HPDE6-E6E7 (cell line): Measurements from ENCODE around the gene PLA2G10.
"Not testable (repeated sequence)": the region's sequence is repeated elsewhere in the genome, so short reads cannot be mapped to it uniquely, and the experiment has no call there.

Experiments
- DNase-seq: peaks from one replicate; pipeline ENCODE4 v3.0.0; 2011; ENCODE audit warnings: missing footprints; ENCODE audit errors: extremely low spot score

PLA2G10 gene, protein sequence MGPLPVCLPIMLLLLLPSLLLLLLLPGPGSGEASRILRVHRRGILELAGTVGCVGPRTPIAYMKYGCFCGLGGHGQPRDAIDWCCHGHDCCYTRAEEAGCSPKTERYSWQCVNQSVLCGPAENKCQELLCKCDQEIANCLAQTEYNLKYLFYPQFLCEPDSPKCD

DNA sequence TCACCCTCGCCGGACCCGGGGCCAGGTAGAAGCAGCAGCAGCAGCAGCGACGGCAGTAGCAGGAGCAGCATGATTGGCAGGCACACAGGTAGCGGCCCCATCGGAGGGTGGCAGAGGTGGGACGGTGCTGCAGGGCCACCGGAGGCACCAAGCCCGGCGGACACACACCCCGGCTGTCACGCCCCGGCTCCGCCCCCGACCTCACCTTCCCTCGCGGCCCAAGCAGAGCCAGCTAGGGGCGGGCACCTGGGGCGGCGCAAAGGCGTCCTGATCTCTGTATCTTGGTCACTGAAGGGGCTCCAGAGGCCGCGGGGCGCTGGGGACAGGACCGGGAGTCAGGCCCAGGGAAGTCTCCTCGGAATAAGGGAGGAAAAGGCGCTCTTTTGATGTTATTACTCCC, at the start of gene PLA2G10:
TSS of gene PLA2G10 (minus strand) at position 180 of the 400 bp plus-strand sequence. CDS start at position 101, 79 bp downstream.
- not testable (repeated sequence) for DNase-seq

DNA sequence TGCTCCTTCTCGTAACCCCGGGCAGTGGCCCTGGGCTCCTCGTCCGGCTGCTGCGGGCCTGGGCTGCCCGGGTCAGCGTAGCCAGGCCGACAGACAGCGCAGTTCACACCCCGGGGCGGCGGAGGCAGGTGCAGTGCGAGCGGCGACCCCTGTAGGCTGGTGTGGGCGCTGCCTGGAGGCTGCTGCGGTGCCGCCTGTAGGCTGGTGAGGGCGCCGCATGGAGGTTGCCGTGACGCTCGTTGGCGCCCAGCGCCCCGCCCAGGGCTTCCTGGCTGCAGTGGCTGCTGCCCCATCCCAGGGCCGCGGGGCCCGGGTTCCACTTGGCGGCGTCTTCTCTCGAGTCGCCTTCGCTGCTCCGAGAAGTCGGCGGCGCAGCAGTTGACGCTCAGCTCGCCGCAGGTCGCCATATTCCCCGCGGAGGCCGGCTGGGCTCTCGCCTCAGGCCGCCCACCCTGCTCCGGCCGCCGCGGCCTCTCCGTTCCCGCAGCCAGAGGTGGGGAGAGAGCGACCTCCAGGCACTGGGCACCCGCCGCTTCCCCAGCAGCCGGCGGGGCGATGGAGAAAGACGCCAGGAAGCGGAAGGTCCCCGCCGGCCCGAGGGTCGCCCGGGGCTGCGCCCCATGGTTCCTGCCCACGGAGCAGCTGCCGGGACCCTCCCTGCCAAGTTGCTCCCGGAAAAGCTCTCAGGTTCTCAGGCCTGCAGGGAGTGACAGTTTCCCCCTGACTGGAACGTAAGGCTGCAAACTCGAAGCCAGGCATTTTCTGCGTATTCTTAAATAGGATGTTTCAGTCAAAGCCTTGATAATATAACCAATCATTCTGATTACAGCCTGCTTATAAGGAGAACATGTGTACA, 48.4 kb upstream of the PLA2G10 start, which contains the start of gene NPIPA2:
TSS of gene NPIPA2 (plus strand) at position 261 of the 856 bp plus-strand sequence. CDS start 5,533 bp downstream, outside the sequence.
- DNase-seq = not testable (repeated sequence)

DNA sequence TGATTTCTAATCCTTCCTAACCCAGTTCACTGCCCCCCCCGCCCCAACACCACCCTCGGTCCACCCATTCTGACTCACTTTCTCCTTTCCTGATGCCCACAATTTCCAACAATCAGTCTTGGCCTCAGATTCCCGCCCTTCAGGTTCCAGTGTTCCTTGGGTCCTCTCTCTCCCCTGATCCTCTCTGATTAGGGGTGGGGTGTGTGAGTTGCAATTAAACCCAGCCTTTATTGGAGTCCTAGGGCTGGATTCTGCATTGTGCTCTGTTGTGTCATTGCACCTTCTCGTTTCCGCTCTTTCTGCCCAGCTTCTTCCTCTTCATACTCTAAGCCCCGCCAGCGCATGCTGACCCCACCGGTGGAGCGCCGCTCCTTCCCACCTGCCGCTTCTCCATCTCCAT, 47.7 kb upstream of the PLA2G10 start:
- DNase-seq = not testable (repeated sequence)

DNA sequence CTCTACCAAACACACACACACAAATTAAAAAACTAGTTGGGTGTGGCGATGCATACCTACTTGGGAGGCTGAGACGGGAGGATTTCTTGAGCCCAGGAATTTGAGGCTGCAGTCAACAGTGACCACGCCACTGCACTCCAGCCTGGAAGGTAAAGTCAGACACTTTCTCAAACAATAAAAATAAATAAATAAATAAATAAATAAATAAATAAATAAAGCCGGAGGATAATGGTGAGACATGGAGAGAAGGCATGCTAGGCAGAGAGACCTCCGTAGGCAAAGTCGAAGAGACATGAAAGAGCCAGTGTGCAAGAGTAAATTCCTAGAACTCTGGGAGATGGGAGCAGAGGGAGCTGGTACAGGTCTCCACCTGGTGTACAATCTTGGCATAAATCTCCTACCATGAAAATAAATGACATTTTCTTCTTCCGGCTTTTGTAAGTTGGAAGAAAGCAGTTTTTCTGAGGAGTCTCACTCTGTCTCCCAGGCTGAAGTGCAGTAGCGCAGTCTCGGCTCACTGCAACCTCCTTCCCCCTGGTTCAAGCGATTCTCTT, 46.8 kb upstream of the PLA2G10 start:
- DNase-seq = not testable (repeated sequence)

DNA sequence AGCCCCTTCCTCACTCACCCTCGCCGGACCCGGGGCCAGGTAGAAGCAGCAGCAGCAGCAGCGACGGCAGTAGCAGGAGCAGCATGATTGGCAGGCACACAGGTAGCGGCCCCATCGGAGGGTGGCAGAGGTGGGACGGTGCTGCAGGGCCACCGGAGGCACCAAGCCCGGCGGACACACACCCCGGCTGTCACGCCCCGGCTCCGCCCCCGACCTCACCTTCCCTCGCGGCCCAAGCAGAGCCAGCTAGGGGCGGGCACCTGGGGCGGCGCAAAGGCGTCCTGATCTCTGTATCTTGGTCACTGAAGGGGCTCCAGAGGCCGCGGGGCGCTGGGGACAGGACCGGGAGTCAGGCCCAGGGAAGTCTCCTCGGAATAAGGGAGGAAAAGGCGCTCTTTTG, 39.1 kb upstream of the PLA2G10 start:
- DNase-seq = not testable (repeated sequence)

DNA sequence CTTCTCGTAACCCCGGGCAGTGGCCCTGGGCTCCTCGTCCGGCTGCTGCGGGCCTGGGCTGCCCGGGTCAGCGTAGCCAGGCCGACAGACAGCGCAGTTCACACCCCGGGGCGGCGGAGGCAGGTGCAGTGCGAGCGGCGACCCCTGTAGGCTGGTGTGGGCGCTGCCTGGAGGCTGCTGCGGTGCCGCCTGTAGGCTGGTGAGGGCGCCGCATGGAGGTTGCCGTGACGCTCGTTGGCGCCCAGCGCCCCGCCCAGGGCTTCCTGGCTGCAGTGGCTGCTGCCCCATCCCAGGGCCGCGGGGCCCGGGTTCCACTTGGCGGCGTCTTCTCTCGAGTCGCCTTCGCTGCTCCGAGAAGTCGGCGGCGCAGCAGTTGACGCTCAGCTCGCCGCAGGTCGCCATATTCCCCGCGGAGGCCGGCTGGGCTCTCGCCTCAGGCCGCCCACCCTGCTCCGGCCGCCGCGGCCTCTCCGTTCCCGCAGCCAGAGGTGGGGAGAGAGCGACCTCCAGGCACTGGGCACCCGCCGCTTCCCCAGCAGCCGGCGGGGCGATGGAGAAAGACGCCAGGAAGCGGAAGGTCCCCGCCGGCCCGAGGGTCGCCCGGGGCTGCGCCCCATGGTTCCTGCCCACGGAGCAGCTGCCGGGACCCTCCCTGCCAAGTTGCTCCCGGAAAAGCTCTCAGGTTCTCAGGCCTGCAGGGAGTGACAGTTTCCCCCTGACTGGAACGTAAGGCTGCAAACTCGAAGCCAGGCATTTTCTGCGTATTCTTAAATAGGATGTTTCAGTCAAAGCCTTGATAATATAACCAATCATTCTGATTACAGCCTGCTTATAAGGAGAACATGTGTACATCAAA, 9.3 kb upstream of the PLA2G10 start, which contains the start of gene NPIPA3:
TSS of gene NPIPA3 (plus strand) at position 256 of the 856 bp plus-strand sequence. CDS start 5,533 bp downstream, outside the sequence.
- DNase-seq = not testable (repeated sequence)

DNA sequence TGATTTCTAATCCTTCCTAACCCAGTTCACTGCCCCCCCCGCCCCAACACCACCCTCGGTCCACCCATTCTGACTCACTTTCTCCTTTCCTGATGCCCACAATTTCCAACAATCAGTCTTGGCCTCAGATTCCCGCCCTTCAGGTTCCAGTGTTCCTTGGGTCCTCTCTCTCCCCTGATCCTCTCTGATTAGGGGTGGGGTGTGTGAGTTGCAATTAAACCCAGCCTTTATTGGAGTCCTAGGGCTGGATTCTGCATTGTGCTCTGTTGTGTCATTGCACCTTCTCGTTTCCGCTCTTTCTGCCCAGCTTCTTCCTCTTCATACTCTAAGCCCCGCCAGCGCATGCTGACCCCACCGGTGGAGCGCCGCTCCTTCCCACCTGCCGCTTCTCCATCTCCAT, 8.6 kb upstream of the PLA2G10 start:
- not testable (repeated sequence) for DNase-seq

DNA sequence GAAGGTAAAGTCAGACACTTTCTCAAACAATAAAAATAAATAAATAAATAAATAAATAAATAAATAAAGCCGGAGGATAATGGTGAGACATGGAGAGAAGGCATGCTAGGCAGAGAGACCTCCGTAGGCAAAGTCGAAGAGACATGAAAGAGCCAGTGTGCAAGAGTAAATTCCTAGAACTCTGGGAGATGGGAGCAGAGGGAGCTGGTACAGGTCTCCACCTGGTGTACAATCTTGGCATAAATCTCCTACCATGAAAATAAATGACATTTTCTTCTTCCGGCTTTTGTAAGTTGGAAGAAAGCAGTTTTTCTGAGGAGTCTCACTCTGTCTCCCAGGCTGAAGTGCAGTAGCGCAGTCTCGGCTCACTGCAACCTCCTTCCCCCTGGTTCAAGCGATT, 7.8 kb upstream of the PLA2G10 start:
- DNase-seq = not testable (repeated sequence)

DNA sequence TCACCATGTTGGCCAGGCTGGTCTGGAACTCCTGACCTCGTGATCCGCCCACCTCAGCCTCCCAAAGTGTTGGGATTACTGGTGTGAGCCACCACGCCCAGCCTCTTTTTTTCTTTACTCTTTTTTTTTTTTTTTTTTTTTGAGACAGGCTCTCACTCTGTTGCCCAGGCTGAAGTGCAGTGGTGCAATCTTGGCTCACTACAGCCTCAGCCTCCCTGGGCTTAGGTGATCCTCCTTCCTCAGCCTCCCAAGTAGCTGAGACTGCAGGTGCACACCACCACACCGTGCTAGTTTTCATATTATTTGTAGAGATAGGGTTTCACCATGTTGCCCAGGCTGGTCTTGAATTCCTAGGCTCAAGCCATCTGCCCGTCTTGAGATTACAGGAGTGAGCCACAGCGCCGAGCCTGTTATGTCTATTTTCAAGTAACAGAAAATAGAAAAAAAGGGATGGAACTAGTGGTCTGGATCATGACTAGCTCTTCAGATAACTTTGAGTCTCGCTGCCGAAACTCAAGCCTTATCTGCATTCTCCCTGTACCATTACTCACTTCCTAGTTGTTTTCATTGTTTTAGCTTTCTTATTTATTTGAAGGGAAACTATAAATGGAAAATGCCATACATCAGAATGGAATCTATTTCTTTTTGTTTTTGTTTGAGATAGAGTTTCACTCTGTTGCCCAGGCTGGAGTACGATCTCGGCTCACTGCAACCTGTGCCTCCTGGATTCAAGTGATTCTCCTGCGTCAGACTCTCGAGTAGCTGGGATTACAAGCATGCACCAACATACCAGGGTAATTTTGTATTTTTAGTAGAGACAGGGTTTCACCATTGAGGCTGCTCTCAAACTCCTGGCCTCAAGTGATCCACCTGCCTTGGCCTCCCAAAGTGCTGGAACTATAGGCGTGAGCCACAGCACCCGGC, 8.0 kb downstream of the PLA2G10 start:
- DNase-seq = not testable (repeated sequence)

DNA sequence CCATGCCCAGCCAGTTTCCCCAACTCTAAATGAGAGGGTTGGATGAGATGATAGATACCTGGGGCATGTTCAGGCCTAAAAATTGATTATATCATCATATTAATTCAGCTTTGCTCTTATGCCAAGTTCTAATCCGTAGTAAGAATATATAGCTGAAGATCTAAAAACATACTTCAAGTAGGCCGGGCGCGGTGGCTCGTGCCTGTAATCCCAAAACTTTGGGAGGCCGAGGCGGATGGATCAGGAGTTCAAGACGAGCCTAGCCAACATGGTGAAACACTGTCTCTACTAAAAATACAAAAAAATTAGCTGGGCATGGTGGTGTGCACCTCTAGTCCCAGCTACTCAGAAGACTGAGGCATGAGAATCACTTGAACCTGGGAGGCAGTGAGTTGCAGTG, 12.0 kb downstream of the PLA2G10 start:
- no peak for DNase-seq

DNA sequence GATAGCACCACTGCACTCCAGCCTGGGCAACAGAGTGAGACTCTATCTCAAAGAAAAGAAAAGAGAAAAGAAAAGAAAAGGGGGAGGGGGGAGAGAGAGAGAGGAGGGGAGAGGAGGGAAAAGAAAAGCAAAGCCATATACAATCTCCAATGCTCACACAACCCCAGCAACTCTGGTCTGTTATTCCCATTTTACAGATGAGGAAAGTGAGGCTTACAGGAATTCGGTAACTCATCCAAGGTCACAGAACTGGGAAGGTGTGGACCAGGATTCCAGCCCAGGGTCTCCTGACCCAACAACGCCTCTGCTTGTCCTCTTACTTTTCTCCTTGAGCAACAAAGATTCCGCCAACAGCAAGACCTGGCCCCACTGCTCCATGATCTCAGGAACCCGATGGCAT, 13.0 kb downstream of the PLA2G10 start:
- no peak for DNase-seq

DNA sequence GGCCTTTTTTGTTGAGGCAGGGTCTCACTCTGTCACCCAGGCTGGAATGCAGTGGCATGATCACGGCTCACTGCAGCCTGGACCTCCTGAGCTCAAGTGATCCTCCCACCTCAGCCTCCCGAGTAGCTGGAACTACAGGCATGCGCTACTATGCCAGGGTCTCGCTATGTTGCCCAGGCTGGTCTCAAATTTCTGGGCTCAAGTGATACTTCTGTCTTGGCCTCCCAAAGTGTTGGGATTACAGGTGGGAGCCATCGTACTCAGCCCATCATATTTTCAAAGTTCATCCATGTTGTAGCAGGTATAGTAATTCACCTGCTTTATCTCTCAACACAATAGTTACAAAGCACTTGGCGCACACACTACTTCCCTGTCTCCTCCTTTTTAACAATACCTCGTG, 13.7 kb downstream of the PLA2G10 start:
- DNase-seq = not testable (repeated sequence)

DNA sequence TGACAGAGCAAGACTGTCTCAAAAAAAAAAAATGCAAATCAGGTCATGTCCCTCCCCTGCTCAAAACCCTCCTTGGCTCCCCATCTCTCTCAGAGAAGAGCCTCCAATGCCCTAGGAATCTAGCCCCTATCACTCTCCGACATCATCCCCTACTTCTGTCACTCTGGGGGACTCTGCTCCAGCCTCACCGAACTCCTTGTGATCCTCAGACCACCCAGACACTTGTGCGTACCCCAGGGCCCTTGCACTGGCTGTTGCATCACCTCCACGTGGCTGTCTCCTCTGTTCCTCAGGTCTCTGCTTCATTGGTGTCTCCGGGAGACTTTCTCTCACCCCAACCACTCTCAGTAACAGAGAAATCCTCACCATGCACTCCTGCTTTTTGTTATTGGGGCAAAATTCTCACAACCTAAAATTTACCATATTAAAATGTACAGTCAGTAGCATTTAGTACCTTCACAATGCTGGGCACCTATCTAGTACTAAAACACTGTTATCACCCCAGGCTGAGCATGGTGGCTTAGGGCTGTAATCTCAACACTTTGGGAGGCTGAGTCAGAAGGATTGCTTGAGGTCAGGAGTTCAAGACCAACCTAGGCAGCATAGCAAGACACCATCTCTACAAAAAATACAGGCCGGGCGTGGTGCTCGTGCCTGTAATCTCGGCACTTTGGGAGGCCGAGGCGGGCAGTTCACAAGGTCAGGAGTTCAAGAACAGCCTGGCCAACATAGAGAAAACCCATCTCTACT, 15.2 kb downstream of the PLA2G10 start:
- DNase-seq = no peak

DNA sequence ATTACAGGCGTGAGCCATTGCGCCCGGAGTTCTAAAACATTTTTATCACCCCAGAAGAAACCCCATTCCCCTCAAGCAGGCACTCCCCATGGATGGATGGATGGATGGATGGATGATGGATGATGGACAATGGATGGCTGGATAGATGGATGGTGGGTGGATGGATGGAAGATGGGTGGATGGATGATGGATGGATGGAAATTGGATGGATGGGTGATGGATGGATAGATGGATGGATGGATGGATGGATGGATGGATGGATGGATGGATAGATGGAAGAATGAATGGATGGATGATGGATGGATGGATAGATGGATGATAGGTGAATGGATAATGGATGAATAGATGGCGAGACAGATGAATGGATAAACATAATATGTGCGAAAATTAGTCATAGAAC, 16.5 kb downstream of the PLA2G10 start:
- DNase-seq = no peak

DNA sequence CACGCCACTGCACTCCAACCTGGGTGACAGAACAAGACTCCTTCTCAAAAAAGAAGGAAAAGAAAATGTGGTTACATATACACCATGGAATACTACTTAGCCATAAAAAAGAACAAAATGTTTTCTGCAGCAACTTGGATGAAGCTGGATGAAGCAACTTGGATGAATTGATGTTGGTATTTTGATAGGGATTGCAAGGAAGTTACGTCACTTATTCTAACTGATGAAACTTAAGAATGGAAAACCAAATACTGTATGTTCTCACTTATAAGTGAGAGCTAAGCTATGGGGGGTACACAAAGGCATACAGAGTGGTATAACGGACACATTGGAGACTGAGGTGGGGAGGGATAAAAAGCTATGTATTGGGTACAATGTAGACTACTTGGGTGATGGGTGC, 17.5 kb downstream of the PLA2G10 start:
- no peak for DNase-seq

DNA sequence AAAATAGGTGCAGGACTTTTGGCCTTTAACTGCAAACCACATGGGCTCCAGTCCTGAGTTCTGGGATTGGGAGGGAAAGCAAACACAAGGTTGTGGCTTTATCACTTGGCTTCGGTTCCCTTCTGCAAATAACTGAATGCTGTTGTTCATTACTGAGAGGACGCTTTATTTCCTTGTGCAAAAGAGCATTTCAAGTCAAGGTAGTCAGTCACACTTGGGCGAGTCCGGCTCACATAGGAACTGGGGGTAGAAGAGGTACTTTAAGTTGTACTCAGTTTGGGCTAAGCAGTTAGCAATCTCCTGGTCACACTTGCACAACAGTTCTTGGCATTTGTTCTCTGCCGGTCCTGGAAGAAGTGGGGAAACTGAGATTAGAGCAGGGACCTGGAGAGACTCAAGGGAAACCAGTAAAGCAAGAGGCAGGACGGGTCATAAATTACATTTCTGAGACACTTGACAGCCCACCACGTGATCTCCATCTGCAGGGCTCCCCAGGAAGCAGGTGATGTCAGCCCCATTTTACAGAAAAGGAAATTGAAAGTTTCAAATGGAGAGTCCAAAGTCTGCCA, 21.6 kb downstream of the PLA2G10 start:
- no peak for DNase-seq

DNA sequence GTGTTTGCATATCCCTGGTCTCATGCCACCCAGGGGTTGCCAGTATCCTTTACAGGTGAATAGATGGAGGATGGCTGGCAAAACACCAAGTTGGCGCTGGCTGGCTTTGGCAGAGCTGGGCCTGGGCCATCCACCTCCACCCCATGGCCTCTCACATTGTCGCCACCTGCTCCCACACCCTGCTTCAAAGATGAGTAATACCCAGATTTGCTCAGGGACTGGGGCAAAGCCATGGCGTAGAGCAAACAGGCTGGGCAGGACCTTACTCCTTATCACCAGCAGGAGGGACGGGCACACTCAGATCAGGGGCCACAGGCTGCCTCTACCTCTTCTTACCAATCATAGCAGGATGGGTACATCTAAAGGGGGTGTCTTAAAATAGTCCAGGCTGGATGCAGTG, 24.3 kb downstream of the PLA2G10 start:
- no peak for DNase-seq

DNA sequence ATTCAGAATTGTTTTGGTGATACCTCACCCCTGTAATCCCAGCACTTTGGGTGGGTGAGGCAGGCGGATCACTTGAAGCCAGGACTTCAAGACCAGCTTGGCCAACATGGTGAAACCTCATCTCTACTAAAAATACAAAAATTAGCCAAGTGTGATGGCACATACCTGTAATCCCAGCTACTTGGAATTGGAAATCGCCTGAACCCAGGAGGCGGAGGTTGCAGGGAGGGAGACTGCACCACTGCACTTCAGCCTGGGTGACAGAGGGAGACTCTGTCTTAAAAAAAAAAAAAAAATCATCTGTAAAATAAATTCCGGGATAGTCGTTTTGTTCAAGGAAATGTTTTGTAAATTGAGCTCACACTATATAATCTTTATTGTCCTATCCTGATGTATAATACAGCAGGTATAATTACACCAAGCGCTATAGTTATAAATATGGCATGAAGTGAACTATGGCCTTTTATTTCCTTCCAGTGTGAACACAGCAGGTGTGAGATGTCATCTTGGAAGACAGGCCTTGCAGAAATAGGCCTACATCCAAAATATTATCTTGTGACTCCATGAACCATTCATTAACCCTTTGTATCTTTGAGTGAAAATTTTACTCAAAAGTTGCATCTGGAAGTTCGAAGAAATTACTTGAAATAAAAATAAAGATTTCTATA, 25.4 kb downstream of the PLA2G10 start:
- no peak for DNase-seq
